T-helper 2 cell treated with Interferon-gamma antibody and Interleukin-4, amounts not matched to agents 5 μg/mL and 100 μg/mL, for 36 hours (primary cell): Measurements from ENCODE around the gene TDRD7.

Source experiments
- DNase-seq: peaks from one replicate; pipeline ENCODE4 v3.0.0; 2021; ENCODE audit warnings: low spot score
- H3K27ac Mint-ChIP-seq: one replicate; pipeline ENCODE4 v1.8.0; 2021; ENCODE audit warnings: mild to moderate bottlenecking, mixed read lengths
- H3K27me3 Mint-ChIP-seq: one replicate; pipeline ENCODE4 v1.8.0; 2021; ENCODE audit warnings: low read depth, mixed read lengths
- H3K36me3 Mint-ChIP-seq: one replicate; pipeline ENCODE4 v1.8.0; 2021; ENCODE audit warnings: low read depth, mixed read lengths
- H3K4me1 Mint-ChIP-seq: one replicate; pipeline ENCODE4 v1.8.0; 2021; ENCODE audit warnings: low read depth, mixed read lengths
- H3K4me3 Mint-ChIP-seq: one replicate; pipeline ENCODE4 v1.8.0; 2022; ENCODE audit warnings: mild to moderate bottlenecking, moderate library complexity, mixed read lengths
- H3K9me3 Mint-ChIP-seq: one replicate; pipeline ENCODE4 v1.8.0; 2021; ENCODE audit warnings: mixed read lengths

Gene TDRD7

DNA sequence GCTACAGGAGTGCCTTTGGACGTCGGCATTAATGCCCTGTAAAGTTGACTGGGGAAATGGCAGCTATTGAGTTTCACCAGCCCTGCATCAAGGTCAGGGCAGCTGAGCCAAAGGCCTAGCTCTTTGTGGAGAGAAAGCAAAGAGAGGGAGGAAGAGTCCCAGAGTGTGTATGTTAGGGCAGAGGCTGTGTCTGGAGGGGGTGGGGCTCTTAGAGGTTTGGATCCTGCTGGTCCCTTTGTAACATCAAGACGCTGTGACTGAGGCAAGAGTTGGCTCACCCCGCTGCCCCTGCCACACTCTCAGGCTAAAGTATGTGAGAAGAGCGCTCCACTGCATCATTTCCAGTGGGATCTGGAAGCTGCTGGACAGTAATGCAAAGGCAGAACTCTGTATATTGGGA lies 123.9 kb downstream of the TDRD7 start:
- Mint-ChIP-seq H3K27ac (no peak overlapping the region), H3K4me3 (no peak overlapping the region), H3K4me1 (no peaks in the 10 kb centered on the region), H3K36me3 (no peaks in the 10 kb centered on the region), H3K27me3 (peaks cover 8% of the 10 kb centered on the region), H3K9me3 (no peaks in the 10 kb centered on the region)
- DNase-seq: no peak

DNA sequence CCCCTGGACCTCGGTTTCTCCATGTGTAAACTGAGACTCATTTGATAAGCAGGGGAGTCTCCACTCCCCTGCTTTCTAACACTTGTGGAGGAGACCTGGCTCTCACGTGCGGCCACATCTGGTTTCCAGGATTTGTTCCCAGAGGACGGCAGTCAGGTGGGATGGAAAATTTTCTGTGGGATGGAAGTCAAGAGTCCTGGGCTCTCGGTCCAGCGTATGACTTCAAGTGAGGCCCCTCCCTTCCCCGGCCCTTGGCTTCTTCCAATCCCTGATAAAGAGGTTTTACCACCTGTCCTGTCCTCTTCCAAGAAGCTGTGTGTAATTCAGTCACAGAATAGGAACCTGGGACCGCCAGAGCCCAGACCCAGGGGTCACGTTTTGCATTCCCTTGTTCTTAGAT lies 124.6 kb downstream of the TDRD7 start:
- no peak for DNase-seq
- Mint-ChIP-seq H3K27ac (no peak overlapping the region), H3K9me3 (no peaks in the 10 kb centered on the region), H3K4me3 (no peak overlapping the region), H3K27me3 (peaks cover 8% of the 10 kb centered on the region), H3K4me1 (no peaks in the 10 kb centered on the region), H3K36me3 (no peaks in the 10 kb centered on the region)

DNA sequence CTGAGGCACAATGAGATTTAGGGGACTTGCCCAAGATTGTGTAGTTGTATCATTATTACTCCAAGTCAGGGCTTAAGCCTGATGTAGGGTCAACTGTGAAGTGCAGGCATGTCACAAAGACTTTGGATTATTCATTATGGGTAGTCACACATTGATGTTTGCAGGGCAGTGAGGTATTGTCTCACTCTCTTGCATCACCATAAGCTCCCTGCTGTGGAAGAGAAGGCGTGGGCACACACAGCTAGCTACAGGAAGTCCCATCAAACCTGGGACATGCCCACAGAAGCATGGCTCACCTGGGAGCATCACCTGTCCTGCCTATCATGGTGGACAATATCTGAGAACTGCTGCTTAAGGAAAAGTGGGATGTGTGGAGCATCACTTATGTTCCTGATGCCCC lies 131.7 kb downstream of the TDRD7 start:
- no peaks in the 10 kb centered on the region for H3K4me1 Mint-ChIP-seq
- no peak overlapping the region for H3K27ac Mint-ChIP-seq
- no peak overlapping the region for H3K4me3 Mint-ChIP-seq
- no peaks in the 10 kb centered on the region for H3K9me3 Mint-ChIP-seq
- no peak for DNase-seq
- no peaks in the 10 kb centered on the region for H3K36me3 Mint-ChIP-seq
- peaks cover 3% of the 10 kb centered on the region for H3K27me3 Mint-ChIP-seq

DNA sequence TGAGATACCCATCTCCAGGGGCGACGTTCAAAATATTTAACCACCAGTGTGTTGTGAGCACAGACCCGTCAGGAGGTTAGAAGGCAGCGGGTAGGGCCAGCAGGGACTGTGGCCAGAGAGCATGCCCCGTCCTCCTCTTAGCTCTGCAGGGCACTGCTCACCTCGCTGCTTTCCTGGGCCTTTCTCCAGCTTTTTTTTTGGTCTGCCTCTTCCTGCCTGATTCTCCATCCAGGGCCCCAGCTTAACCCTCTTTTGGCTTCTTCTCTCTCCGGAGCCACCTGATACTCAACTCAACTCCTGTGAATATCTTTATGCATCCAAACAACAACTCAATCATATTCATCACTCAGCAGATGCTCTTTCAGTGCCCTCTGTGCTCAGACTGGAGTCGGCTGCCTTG lies 133.6 kb downstream of the TDRD7 start:
- no peak for DNase-seq
- peaks cover 15% of the 10 kb centered on the region for H3K27me3 Mint-ChIP-seq
- H3K4me3 Mint-ChIP-seq: no peak overlapping the region
- no peaks in the 10 kb centered on the region for H3K36me3 Mint-ChIP-seq
- H3K4me1 Mint-ChIP-seq: no peaks in the 10 kb centered on the region
- no peak overlapping the region for H3K27ac Mint-ChIP-seq
- no peaks in the 10 kb centered on the region for H3K9me3 Mint-ChIP-seq
